ENCODE measurements around the gene POLDIP2. TPM values are rescaled to one million over a fixed set of nuclear protein-coding genes. Genes with fewer than 3 reads are reported as not detected.
A peak's percentile ranks its signal among the peaks of the same experiment; 100 is the strongest.

POLDIP2 gene
- total RNA-seq, 1 experiment from 2014 or later, result 82.8 TPM

- Mint-ChIP-seq H3K36me3 (ENCODE audit: insufficient read depth in 1 of 3, low read depth in 3 of 3) (peaks cover 7 to 34% (median 28%) of the 10 kb centered on the region in 3 experiments; a peak in 5 of 7 replicates), H3K9me3 (no peaks in the 10 kb centered on the region; a peak in 1 of 5 replicates), H3K27ac (peak overlapping the region in 1 of 3 experiments; percentile 87; a peak in 1 of 7 replicates), H3K27me3 (ENCODE audit: low read depth) (no peaks in the 10 kb centered on the region), H3K4me1 (peaks cover 19 to 23% of the 10 kb centered on the region in 2 experiments), H3K4me3 (no peak overlapping the region)
- Histone ChIP-seq H3K27me3 (ENCODE audit: insufficient read depth, low read length) (no peaks in the 10 kb centered on the region), H3K56ac (ENCODE audit: insufficient read length, low read depth, low read length) (no peak overlapping the region), H3K14ac (ENCODE audit: insufficient read depth, low read length) (no peak overlapping the region), H2AK5ac (ENCODE audit: insufficient read length, low read length) (no peak overlapping the region), H2BK15ac (ENCODE audit: low read depth, low read length) (no peak overlapping the region), H3K23ac (ENCODE audit: insufficient read length, low read depth, low read length) (no peak overlapping the region), H3K23me2 (ENCODE audit: insufficient read length, low read depth, low read length, poor library complexity, severe bottlenecking) (peaks cover 13% of the 10 kb centered on the region), H4K20me1 (ENCODE audit: control insufficient read depth, insufficient read depth, insufficient read length) (no peaks in the 10 kb centered on the region), H2AFZ (ENCODE audit: low read length) (no peak overlapping the region), H2BK5ac (ENCODE audit: insufficient read length, low read length) (no peak overlapping the region), H4K8ac (replicated peaks; ENCODE audit: insufficient read length, low read depth, low read length) (no peak overlapping the region), H2BK20ac (ENCODE audit: low read depth, low read length, poor library complexity, severe bottlenecking) (no peak overlapping the region), H2BK12ac (ENCODE audit: insufficient read length, low read depth, low read length) (no peak overlapping the region), H2BK120ac (ENCODE audit: low read depth, low read length, poor library complexity, severe bottlenecking) (no peak overlapping the region), H3K79me2 (ENCODE audit: insufficient read depth, low read length) (no peaks in the 10 kb centered on the region; the same call in 1 of the 2 replicates), H3K18ac (ENCODE audit: insufficient read length, low read depth, low read length) (no peak overlapping the region), H3K9ac (ENCODE audit: extremely low read depth, insufficient read length, low read length) (no peak overlapping the region), H3K27ac (ENCODE audit: insufficient read length, low read depth, low read length) (no peak overlapping the region), H3K4me2 (ENCODE audit: insufficient read depth, insufficient read length, low read length) (no peak overlapping the region), H3T11ph (ENCODE audit: low read length) (no peak overlapping the region), H3K79me1 (ENCODE audit: insufficient read depth, low read depth, low read length, poor library complexity, severe bottlenecking) (no peaks in the 10 kb centered on the region), H3K4me1 (ENCODE audit: insufficient read depth, low read length) (peaks cover 9% of the 10 kb centered on the region; the same call in 1 of the 2 replicates), H4K91ac (ENCODE audit: insufficient read length, low read depth, low read length) (no peak overlapping the region), H3K9me3 (ENCODE audit: control insufficient read depth, low read depth, low read length) (no peaks in the 10 kb centered on the region), H4K5ac (ENCODE audit: insufficient read length, low read depth, low read length) (no peak overlapping the region), H3K4ac (ENCODE audit: low read depth, low read length) (no peak overlapping the region)
- DNase-seq, result no peak
- no peak for TF ChIP-seq CTCF (conservative IDR thresholded peaks at IDR 0.05)
- WGBS (ENCODE audit: extremely low coverage, insufficient read length, low lambda C conversion rate), result no CpG with 5 or more reads among the region's 5 CpGs
Observed at GRCh38 chr17:28338056-28338768, 19.1 kb downstream of the POLDIP2 start.
